Ishikawa (cell line): Measurements from ENCODE around the gene ADH1B.

Source experiments
- CEBPB ChIP-seq: IDR thresholded peaks from 2 replicates; pipeline ENCODE4 v1.6.1; 2012
- CREB1 ChIP-seq: IDR thresholded peaks from 2 replicates; pipeline ENCODE4 v1.6.1; 2012; ENCODE audit warnings: low read depth
- EGR1 ChIP-seq: IDR thresholded peaks from 2 replicates; pipeline ENCODE4 v1.6.1; 2012
- EP300 ChIP-seq: IDR thresholded peaks from 2 replicates; pipeline ENCODE4 v1.6.1; 2012; ENCODE audit warnings: borderline replicate concordance
- FOXM1 ChIP-seq: IDR thresholded peaks from 2 replicates; pipeline ENCODE4 v1.6.1; 2012; ENCODE audit warnings: low read depth, borderline replicate concordance
- NFIC ChIP-seq: IDR thresholded peaks from 2 replicates; pipeline ENCODE4 v1.6.1; 2012
- RAD21 ChIP-seq: IDR thresholded peaks from 2 replicates; pipeline ENCODE4 v1.6.1; 2012; ENCODE audit warnings: low read depth
- REST ChIP-seq: IDR thresholded peaks from 2 replicates; pipeline ENCODE4 v1.6.1; 2012; ENCODE audit warnings: low read depth, mild to moderate bottlenecking
- TAF1 ChIP-seq: IDR thresholded peaks from 2 replicates; pipeline ENCODE4 v1.6.1; 2012; ENCODE audit warnings: low read depth, mild to moderate bottlenecking
- TCF12 ChIP-seq: IDR thresholded peaks from 2 replicates; pipeline ENCODE4 v1.6.1; 2012; ENCODE audit warnings: low read depth
- TEAD4 ChIP-seq: IDR thresholded peaks from 2 replicates; pipeline ENCODE4 v1.6.1; 2012
- USF1 ChIP-seq: IDR thresholded peaks from 2 replicates; pipeline ENCODE4 v1.6.1; 2012
- YY1 ChIP-seq: IDR thresholded peaks from 2 replicates; pipeline ENCODE4 v1.6.1; 2012; ENCODE audit warnings: low read depth
- ZBTB7A ChIP-seq: IDR thresholded peaks from 2 replicates; pipeline ENCODE4 v1.6.1; 2012; ENCODE audit warnings: low read depth
- TF ChIP-seq, protein P1 (sequence below): IDR thresholded peaks from 2 replicates; pipeline ENCODE4 v1.6.1; 2012

ADH1B gene

DNA sequence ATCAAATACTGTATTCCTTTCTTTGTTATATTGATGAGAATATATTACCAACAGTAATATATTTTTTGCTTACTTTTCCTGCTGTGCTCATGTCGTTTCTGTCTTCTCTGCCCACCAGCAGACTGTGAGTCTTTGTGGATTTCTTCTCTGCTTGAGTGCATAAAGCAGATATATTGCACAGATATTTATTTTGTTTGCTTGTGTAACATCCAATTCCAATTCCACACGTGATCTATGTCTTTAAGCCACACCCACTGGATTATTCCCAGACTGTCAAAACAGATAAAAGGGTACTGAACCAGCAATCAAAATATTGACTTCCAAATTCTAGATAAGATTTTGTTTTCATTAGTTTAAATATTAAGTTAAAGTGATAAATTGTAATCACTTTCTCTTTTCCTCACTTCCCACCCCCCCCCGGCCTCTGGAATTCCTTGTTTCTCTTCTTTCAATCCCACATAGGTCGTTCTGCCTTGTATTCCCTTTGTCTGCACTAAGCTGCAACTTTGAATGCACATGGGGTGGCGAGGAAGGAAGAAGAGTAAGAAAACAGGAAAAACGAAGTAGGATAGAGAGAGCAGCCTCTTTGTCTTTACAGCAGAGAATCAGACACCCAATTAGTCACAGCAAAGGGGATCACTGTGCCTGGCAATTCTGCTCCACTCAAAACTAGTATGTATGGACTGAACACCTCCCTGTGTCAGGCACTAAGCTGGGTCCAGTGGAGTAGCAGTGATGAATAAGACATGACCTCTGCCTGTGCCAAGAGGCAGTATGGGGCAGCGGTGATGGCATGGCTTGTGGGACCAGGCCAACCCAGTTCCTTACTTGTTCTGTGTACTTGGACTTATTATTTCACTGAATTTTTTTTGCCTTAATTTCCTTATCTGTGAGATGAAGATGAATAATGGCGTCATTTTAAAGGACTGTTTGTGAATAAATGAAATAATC, at the start of gene ADH1B:
TSS of gene ADH1B (minus strand) at position 161 of the 951 bp plus-strand sequence. CDS start at position 91, 70 bp downstream.
- TF ChIP-seq, protein P1, sequence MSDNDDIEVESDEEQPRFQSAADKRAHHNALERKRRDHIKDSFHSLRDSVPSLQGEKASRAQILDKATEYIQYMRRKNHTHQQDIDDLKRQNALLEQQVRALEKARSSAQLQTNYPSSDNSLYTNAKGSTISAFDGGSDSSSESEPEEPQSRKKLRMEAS: no peak
- TF ChIP-seq NFIC: no peak
- TF ChIP-seq EGR1: no peak
- TF ChIP-seq EP300: no peak
- no peak for TF ChIP-seq YY1
- no peak for TF ChIP-seq TCF12
- no peak for TF ChIP-seq CREB1
- no peak for TF ChIP-seq USF1
- no peak for TF ChIP-seq TEAD4
- TF ChIP-seq RAD21: no peak
- no peak for TF ChIP-seq FOXM1
- TF ChIP-seq TAF1: no peak
- no peak for TF ChIP-seq CEBPB
- no peak for TF ChIP-seq REST

- TF ChIP-seq, protein P1: no peak
- TF ChIP-seq EGR1 (no peak), FOXM1 (no peak), TAF1 (no peak), YY1 (no peak)
These were observed 45.3 kb upstream of the ADH1B start for GRCh38 chr4:99366491-99366890.

DNA sequence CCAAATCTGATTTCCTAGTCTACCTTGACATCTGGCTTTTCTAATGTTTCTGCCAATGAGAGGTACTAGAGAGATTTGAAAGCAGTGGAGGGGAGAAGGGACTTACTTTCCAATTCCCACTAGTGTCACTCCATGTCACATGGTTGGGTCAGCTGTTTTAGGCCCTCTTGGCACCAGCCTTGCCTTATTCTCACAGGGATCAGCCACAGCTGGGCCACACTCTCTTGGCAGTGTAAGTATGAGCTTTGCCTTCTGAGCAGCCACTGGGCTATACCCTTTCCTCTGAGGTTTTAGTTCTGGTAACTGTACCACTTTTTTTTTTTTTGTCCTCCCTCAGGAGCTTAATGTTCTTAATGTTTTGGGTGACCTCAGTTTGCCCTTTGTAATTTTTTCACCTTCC, 41.6 kb upstream of the ADH1B start:
- TF ChIP-seq CEBPB (no peak), ZBTB7A (no peak), YY1 (no peak), RAD21 (no peak), NFIC (no peak), CREB1 (no peak), TEAD4 (no peak), EP300 (no peak), REST (no peak)

- no peak for TF ChIP-seq NFIC
- no peak for TF ChIP-seq RAD21
- TF ChIP-seq USF1: no peak
- no peak for TF ChIP-seq REST
These were observed 40.7 kb upstream of the ADH1B start for GRCh38 chr4:99361899-99362275.

DNA sequence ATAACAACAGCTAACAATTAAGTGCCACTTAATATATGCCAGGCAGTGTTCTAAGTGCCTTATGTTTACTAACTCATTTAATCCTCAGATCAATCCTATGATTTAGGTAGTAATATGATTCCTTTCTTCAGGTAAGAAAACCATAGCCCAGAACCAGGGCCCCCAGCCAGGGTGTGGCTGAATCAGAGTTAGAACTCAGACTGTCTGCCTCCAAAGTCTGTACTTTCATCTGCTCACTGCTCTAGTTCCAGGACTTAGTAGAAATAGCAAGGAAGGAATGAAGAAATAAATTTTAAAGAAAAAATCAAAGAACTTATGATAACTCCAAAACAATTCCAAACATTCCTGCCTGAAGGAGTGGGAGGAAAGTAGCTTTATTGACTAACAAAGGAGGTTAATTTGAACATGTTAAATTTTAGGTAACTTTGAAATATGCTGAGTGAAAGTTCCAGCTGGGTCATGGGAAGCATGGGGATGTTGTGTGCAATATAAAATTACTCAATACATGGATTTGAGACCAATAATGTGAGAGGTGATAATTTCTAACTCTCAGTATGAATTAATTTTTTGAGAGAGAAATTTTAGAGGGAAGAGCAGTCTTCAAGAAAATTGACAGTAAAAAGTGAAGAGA, 40.2 kb upstream of the ADH1B start:
- TF ChIP-seq NFIC (no peak), TEAD4 (no peak), TCF12 (no peak), EP300 (no peak), CREB1 (no peak), TAF1 (no peak), RAD21 (no peak), EGR1 (no peak)
- TF ChIP-seq, protein P1: no peak
